Endothelial cell of umbilical vein (primary cell): ENCODE data around the gene NXPH4. TPM values are rescaled to one million over a fixed set of nuclear protein-coding genes. Genes with fewer than 3 reads are reported as not detected.

Source experiments
- BruUV-seq: library from RNA; stranded (reverse); fragments of 400-500 nt; replicated peaks from 2 replicates; lab custom pipeline; 2021; lab: Mats Ljungman, UMichigan
- CTCF ChIA-PET: fragments of 300-600, 350-600 bp; sonication (Branson Sonifier 250); formaldehyde crosslinking; loops from one replicate; lab custom pipeline; 2021; ENCODE audit warnings: antibody characterized with exemption, inconsistent platforms; lab: Charles Lee
- POLR2A ChIA-PET: fragments of 300-600, 350-600 bp; sonication (Branson Sonifier 250); formaldehyde crosslinking; loops from one replicate; lab custom pipeline; 2021; ENCODE audit warnings: antibody characterized with exemption, inconsistent platforms; lab: Charles Lee
- DNase-seq: peaks from one replicate; pipeline ENCODE4 v3.0.0-alpha.2; 2011; ENCODE audit warnings: low read depth, low spot score
- FAIRE-seq: peaks from 2 replicates; lab custom pipeline; 2011; peaks lifted over from hg19 to GRCh38; lab: Jason Lieb, UNC
- H2AFZ ChIP-seq: 2 replicates; pipeline ENCODE4 v1.6.0; 2012; ENCODE audit warnings: low read depth, low read length, control low read depth, inconsistent platforms
- H3K27ac ChIP-seq: 2 replicates; pipeline ENCODE4 v1.5.1; 2011; ENCODE audit warnings: low read depth, mild to moderate bottlenecking, control low read depth, low read length, moderate library complexity; ENCODE audit not compliant: insufficient read depth
- H3K27me3 ChIP-seq, 2 experiments: 2 replicates each; pipeline versions ENCODE4 v1.6.0 to v1.6.1; 2011; ENCODE audit warnings: low read length in 2 of 2, mixed read lengths in 1 of 2; ENCODE audit not compliant: control insufficient read depth in 2 of 2, insufficient read depth in 2 of 2
- H3K36me3 ChIP-seq, 2 experiments: 2 replicates in 1 of 2; 3 replicates in 1 of 2; pipeline ENCODE4 v1.5.1; 2011; ENCODE audit warnings: low read length in 2 of 2, mild to moderate bottlenecking in 1 of 2, moderate library complexity in 1 of 2; ENCODE audit not compliant: control insufficient read depth in 2 of 2, insufficient read depth in 2 of 2; ENCODE audit errors: extremely low read depth in 1 of 2
- H3K4me1 ChIP-seq: 3 replicates; pipeline ENCODE4 v1.5.1; 2011; ENCODE audit warnings: mild to moderate bottlenecking, low read length; ENCODE audit not compliant: control insufficient read depth, insufficient read depth; ENCODE audit errors: extremely low read depth
- H3K4me2 ChIP-seq: 2 replicates; pipeline ENCODE4 v1.6.1; 2011; ENCODE audit warnings: low read length, control low read depth, mixed read lengths; ENCODE audit not compliant: insufficient read depth
- H3K4me3 ChIP-seq, 3 experiments: fragments of 200-600 bp in 1 of 3; sonication (generic), shearing (Covaris generic) in 1 of 3; replicated peaks in 1 of 3; 2 replicates each; pipeline ENCODE4 v1.5.1; 2011 to 2016; ENCODE audit warnings: control low read depth in 3 of 3, low read length in 3 of 3, mild to moderate bottlenecking in 2 of 3, inconsistent platforms in 1 of 3, low read depth in 1 of 3, moderate library complexity in 1 of 3; ENCODE audit not compliant: insufficient read depth in 1 of 3
- H3K79me2 ChIP-seq: 2 replicates; pipeline ENCODE4 v1.6.0; 2012; ENCODE audit warnings: low read length, inconsistent platforms; ENCODE audit not compliant: control insufficient read depth, insufficient read depth
- H3K9ac ChIP-seq: replicated peaks from 2 replicates; pipeline ENCODE3; 2011; ENCODE audit warnings: low read length, control low read depth; ENCODE audit not compliant: insufficient read depth; ENCODE audit errors: extremely low read depth
- H3K9me1 ChIP-seq: replicated peaks from 3 replicates; pipeline ENCODE4 v1.6.0; 2011; ENCODE audit warnings: mild to moderate bottlenecking, low read length; ENCODE audit not compliant: control insufficient read depth, insufficient read depth; ENCODE audit errors: extremely low read depth
- H3K9me3 ChIP-seq: replicated peaks from 2 replicates; pipeline ENCODE4 v1.5.1; 2012; ENCODE audit warnings: low read length, inconsistent platforms; ENCODE audit not compliant: control insufficient read depth, insufficient read depth
- H4K20me1 ChIP-seq: replicated peaks from 2 replicates; pipeline ENCODE3; 2011; ENCODE audit warnings: mild to moderate bottlenecking, low read length; ENCODE audit not compliant: control insufficient read depth, insufficient read depth; ENCODE audit errors: extremely low read depth
- CTCF ChIP-seq, 2 donors: IDR thresholded peaks; 1 replicate in 1 of 2; 2 replicates in 1 of 2; pipeline ENCODE4 v1.5.1; 2011; ENCODE audit warnings: low read length in 2 of 2, mild to moderate bottlenecking in 2 of 2, moderate library complexity in 2 of 2, control low read depth in 1 of 2, inconsistent platforms in 1 of 2, low read depth in 1 of 2; ENCODE audit not compliant: insufficient read depth in 1 of 2; ENCODE audit errors: extremely low read depth in 1 of 2
- FOS ChIP-seq: IDR thresholded peaks from 2 replicates; pipeline ENCODE4 v1.6.1; 2011; ENCODE audit warnings: mild to moderate bottlenecking, low read length, moderate library complexity, borderline replicate concordance; ENCODE audit not compliant: insufficient read depth
- JUN ChIP-seq: IDR thresholded peaks from 2 replicates; pipeline ENCODE4 v1.6.1; 2011; ENCODE audit warnings: borderline replicate concordance, low read depth; ENCODE audit not compliant: insufficient read length, insufficient read depth
- MAX ChIP-seq: IDR thresholded peaks from 2 replicates; pipeline ENCODE4 v1.6.1; 2011; ENCODE audit not compliant: insufficient read depth, insufficient read length
- MYC ChIP-seq: IDR thresholded peaks from one replicate; pipeline ENCODE4 v1.6.1; 2011; ENCODE audit warnings: mild to moderate bottlenecking, low read depth, low read length
- POLR2A ChIP-seq: IDR thresholded peaks from 2 replicates; pipeline ENCODE4 v1.6.1; 2012; ENCODE audit warnings: low read depth, mild to moderate bottlenecking, control low read depth, low read length
- POLR2AphosphoS5 ChIP-seq: IDR thresholded peaks from 2 replicates; pipeline ENCODE4 v1.6.1; 2012; ENCODE audit warnings: low read depth, mild to moderate bottlenecking, control low read depth, low read length, moderate library complexity; ENCODE audit not compliant: insufficient read depth
- dilution Hi-C: fragments of 300-500 bp; cut with MboI; formaldehyde crosslinking; loops from one replicate; pipeline ENCODE4 v1.15.0; 2019; ENCODE audit warnings: low sequenced_read_pairs; ENCODE audit not compliant: extremely low pct_ligation_motif_present
- intact Hi-C: fragments of 100-400 bp; cut with micrococcal nuclease; formaldehyde crosslinking; loops from one replicate; pipeline ENCODE4 v1.10.0; 2022
- polyA plus RNA-seq, 4 experiments: library from polyadenylated mRNA; depleted of rRNA in 3 of 4; stranded (reverse) in 3 of 4; unstranded in 1 of 4; fragments of >200 nt; gene quantifications; 2 replicates each; pipeline versions ENCODE4 v1.2.1 to v1.2.3, GENCODE V29; 2011 to 2012; ENCODE audit warnings: missing spikeins in 1 of 4
- total RNA-seq: library from RNA; stranded (reverse); gene quantifications from 2 replicates; pipeline ENCODE4 v1.2.3, GENCODE V29; 2021

NXPH4 gene
- total and polyA plus RNA-seq, 2 donors (not counting 3 experiments of a cell fraction or from before 2014, with no cell fraction given), result 0.07 TPM; not detected in 1

GRCh38 chr12:57213058-57213715 is 3.4 kb upstream of the NXPH4 start:
- Histone ChIP-seq H3K27me3 (peaks cover 37 to 42% of the 10 kb centered on the region in 2 experiments), H3K4me2 (no peak overlapping the region), H2AFZ (no peak overlapping the region), H3K79me2 (no peaks in the 10 kb centered on the region), H3K9me1 (no peaks in the 10 kb centered on the region), H4K20me1 (no peaks in the 10 kb centered on the region), H3K36me3 (no peaks in the 10 kb centered on the region), H3K27ac (no peak overlapping the region), H3K9me3 (no peaks in the 10 kb centered on the region), H3K4me3 (no peak overlapping the region), H3K4me1 (peaks cover 2% of the 10 kb centered on the region), H3K9ac (no peak overlapping the region)
- CTCF ChIA-PET, result interaction anchor here (0.6 to 4.7 kb wide), 27 partner anchors 8 to 659 kb away, joined by 3 to 214 read pairs (median 4); partner anchors contain the start of genes LRP1, SHMT2 and STAC3
- FAIRE-seq, result peak; percentile 89
- intact Hi-C loops, result loop anchor here (1.0 kb wide), 2 partner anchors 30 to 240 kb away; no protein-coding TSS in a partner anchor
- peak; percentile 75 for TF ChIP-seq MYC
- TF ChIP-seq JUN, result no peak
- TF ChIP-seq POLR2AphosphoS5, result no peak
- TF ChIP-seq POLR2A, result no peak
- peak; percentile 96 to 98 for TF ChIP-seq CTCF (IDR thresholded peaks at IDR 0.05; ENCODE audit: extremely low read depth in 1 of 2, insufficient read depth in 1 of 2, low read depth in 1 of 2, low read length in 2 of 2)
- no peak for TF ChIP-seq FOS
- TF ChIP-seq MAX, result peak; percentile 35
- POLR2A ChIA-PET, result interaction anchor here (0.6 to 1.0 kb wide), 3 partner anchors 17 to 67 kb away, joined by 3 to 11 read pairs (median 4); partner anchors contain the start of gene SHMT2
- no TSS peak for BruUV-seq
- peak; percentile 82 for DNase-seq
- dilution Hi-C loops, result no loop called here
